Kasumi-1 (cell line): ENCODE data around the gene RASA2.
"Not testable (repeated sequence)": the region's sequence is repeated elsewhere in the genome, so short reads cannot be mapped to it uniquely, and the experiment has no call there.

Source experiments
- DNase-seq, 2 experiments: peaks; one replicate each; lab custom pipeline; 2025; lab: John Stamatoyannopoulos, UW

Gene RASA2

GRCh38 chr3:141456301-141456625, 30.6 kb upstream of the RASA2 start:
- DNase-seq: no peak

GRCh38 chr3:141457624-141458236, 29.1 kb upstream of the RASA2 start:
- DNase-seq: no peak

GRCh38 chr3:141459008-141459407, 27.8 kb upstream of the RASA2 start:
- no peak for DNase-seq

- DNase-seq: peak; percentile 87 to 89
These were observed 26.6 kb upstream of the RASA2 start for GRCh38 chr3:141460097-141460704.

- no peak for DNase-seq
These were observed 24.5 kb upstream of the RASA2 start for GRCh38 chr3:141462176-141462859.

- no peak for DNase-seq
These were observed 21.6 kb upstream of the RASA2 start for GRCh38 chr3:141465221-141465620.

GRCh38 chr3:141466633-141467169, 20.1 kb upstream of the RASA2 start:
- no peak for DNase-seq

- DNase-seq: no peak
These were observed 17.1 kb upstream of the RASA2 start for GRCh38 chr3:141469720-141470119.

- DNase-seq: no peak
These were observed 15.7 kb upstream of the RASA2 start for GRCh38 chr3:141471160-141471559.

GRCh38 chr3:141476033-141476432, 10.8 kb upstream of the RASA2 start:
- no peak for DNase-seq

- no peak for DNase-seq
These were observed 9.6 kb upstream of the RASA2 start for GRCh38 chr3:141477224-141477623.

GRCh38 chr3:141478139-141478538, 8.7 kb upstream of the RASA2 start:
- DNase-seq: no peak

- DNase-seq: not testable (repeated sequence)
These were observed 8.0 kb upstream of the RASA2 start for GRCh38 chr3:141478840-141479239.

GRCh38 chr3:141482245-141482922, 4.4 kb upstream of the RASA2 start:
- no peak for DNase-seq

GRCh38 chr3:141484701-141485287, 2.0 kb upstream of the RASA2 start:
- DNase-seq: no peak

GRCh38 chr3:141485641-141486495, 959 bp upstream of the RASA2 start:
- peak; percentile 12 to 46 for DNase-seq

- peak in 1 of 2 experiments; percentile 51 for DNase-seq
These were observed 406 bp upstream of the RASA2 start for GRCh38 chr3:141486496-141486745.

- DNase-seq: peak; percentile 36 to 58
These were observed 860 bp downstream of the RASA2 start for GRCh38 chr3:141487521-141488252.

- no peak for DNase-seq
These were observed 2.4 kb downstream of the RASA2 start for GRCh38 chr3:141489203-141489602.

- DNase-seq: no peak
These were observed 4.3 kb downstream of the RASA2 start for GRCh38 chr3:141491081-141491480.

- DNase-seq: no peak
These were observed 5.1 kb downstream of the RASA2 start for GRCh38 chr3:141491929-141492328.
